Neural cell (in vitro differentiated cells): ENCODE measurements around the gene KCNJ5.

ENCODE experiments used
- CTCF ChIP-seq: fragments of 450-650 bp; IDR thresholded peaks from 2 replicates; pipeline ENCODE4 v1.5.1; 2014; ENCODE audit warnings: antibody characterized with exemption, mild to moderate bottlenecking, moderate library complexity; ENCODE audit not compliant: poor library complexity, severe bottlenecking
- EZH2 ChIP-seq: fragments of 200-600, 300-800 bp; shearing (Covaris generic), sonication (generic); IDR thresholded peaks from 2 replicates; pipeline ENCODE4 v1.6.1; 2014; ENCODE audit warnings: antibody characterized with exemption, low read length, borderline replicate concordance, mild to moderate bottlenecking; ENCODE audit not compliant: insufficient read depth, poor library complexity, severe bottlenecking
- MXI1 ChIP-seq: fragments of 450-650 bp; conservative IDR thresholded peaks from 2 replicates; pipeline ENCODE4 v1.6.1; 2014; ENCODE audit warnings: antibody characterized with exemption, mild to moderate bottlenecking; ENCODE audit not compliant: poor library complexity, severe bottlenecking
- POLR2AphosphoS5 ChIP-seq: IDR thresholded peaks from 2 replicates; pipeline ENCODE4 v1.6.1; 2012
- TAF1 ChIP-seq: IDR thresholded peaks from 2 replicates; pipeline ENCODE4 v1.6.1; 2012; ENCODE audit warnings: low read depth
- TF ChIP-seq, protein P1 (sequence below): IDR thresholded peaks from 2 replicates; pipeline ENCODE4 v1.6.1; 2012; ENCODE audit warnings: borderline replicate concordance

GRCh38 chr11:128853559-128853958 is 37.6 kb upstream of the KCNJ5 start:
- no peak for TF ChIP-seq EZH2
- TF ChIP-seq TAF1: no peak
- no peak for TF ChIP-seq POLR2AphosphoS5
- no peak for TF ChIP-seq CTCF
- TF ChIP-seq MXI1: no peak
- TF ChIP-seq, protein P1, sequence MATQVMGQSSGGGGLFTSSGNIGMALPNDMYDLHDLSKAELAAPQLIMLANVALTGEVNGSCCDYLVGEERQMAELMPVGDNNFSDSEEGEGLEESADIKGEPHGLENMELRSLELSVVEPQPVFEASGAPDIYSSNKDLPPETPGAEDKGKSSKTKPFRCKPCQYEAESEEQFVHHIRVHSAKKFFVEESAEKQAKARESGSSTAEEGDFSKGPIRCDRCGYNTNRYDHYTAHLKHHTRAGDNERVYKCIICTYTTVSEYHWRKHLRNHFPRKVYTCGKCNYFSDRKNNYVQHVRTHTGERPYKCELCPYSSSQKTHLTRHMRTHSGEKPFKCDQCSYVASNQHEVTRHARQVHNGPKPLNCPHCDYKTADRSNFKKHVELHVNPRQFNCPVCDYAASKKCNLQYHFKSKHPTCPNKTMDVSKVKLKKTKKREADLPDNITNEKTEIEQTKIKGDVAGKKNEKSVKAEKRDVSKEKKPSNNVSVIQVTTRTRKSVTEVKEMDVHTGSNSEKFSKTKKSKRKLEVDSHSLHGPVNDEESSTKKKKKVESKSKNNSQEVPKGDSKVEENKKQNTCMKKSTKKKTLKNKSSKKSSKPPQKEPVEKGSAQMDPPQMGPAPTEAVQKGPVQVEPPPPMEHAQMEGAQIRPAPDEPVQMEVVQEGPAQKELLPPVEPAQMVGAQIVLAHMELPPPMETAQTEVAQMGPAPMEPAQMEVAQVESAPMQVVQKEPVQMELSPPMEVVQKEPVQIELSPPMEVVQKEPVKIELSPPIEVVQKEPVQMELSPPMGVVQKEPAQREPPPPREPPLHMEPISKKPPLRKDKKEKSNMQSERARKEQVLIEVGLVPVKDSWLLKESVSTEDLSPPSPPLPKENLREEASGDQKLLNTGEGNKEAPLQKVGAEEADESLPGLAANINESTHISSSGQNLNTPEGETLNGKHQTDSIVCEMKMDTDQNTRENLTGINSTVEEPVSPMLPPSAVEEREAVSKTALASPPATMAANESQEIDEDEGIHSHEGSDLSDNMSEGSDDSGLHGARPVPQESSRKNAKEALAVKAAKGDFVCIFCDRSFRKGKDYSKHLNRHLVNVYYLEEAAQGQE: no peak
